Measurements from ENCODE around the gene MALAT1. TPM values are rescaled to one million over a fixed set of nuclear protein-coding genes. Genes with fewer than 3 reads are reported as not detected.

MALAT1 gene
- total RNA-seq, 2 experiments from 2014 or later, result 3,446 to 5,974 TPM

GRCh38 chr11:65468874-65469333 is 29.9 kb upstream of the MALAT1 start:
- Histone ChIP-seq H3K9me2 (ENCODE audit: insufficient read depth, low read length) (no peaks in the 10 kb centered on the region), H3K36me3 (ENCODE audit: insufficient read depth, low read length) (no peaks in the 10 kb centered on the region), H3K4me3 (ENCODE audit: low read depth, low read length, poor library complexity, severe bottlenecking) (no peak overlapping the region), H3K4me1 (ENCODE audit: insufficient read depth, low read length, poor library complexity, severe bottlenecking) (peaks cover 40% of the 10 kb centered on the region), H3K79me2 (ENCODE audit: insufficient read depth, low read depth, low read length) (peaks cover 5% of the 10 kb centered on the region; the same call in 1 of the 2 replicates), H3K4me2 (ENCODE audit: low read length) (peak overlapping the region; percentile 0; the same call in 1 of the 2 replicates), H3K27ac (ENCODE audit: low read depth, low read length, poor library complexity, severe bottlenecking) (no peak overlapping the region), H2AFZ (ENCODE audit: low read length) (no peak overlapping the region), H3K9me3 (ENCODE audit: low read length) (no peaks in the 10 kb centered on the region), H4K20me1 (ENCODE audit: insufficient read depth, low read length) (no peaks in the 10 kb centered on the region)
- ChIA-PET POLR2A (interaction anchor here (0.5 to 1.2 kb wide), 8 partner anchors 8 to 44 kb away, joined by 3 to 5 read pairs (median 4); no protein-coding TSS in a partner anchor), CTCF (ENCODE audit: unreplicated experiment) (interaction anchor here (0.6 to 1.2 kb wide), 6 partner anchors 9 to 56 kb away, joined by 3 to 6 read pairs (median 4); no protein-coding TSS in a partner anchor)
- intact Hi-C loops (cut with micrococcal nuclease; ENCODE audit: unreplicated experiment), result loop anchor here (1.0 kb wide), 3 partner anchors 53 to 103 kb away; partner anchors contain the start of gene SLC25A45
- no TSS peak for BruUV-seq (replicated peaks)
- DNase-seq (ENCODE audit: low spot score), result peak; percentile 83
- TF ChIP-seq EZH2phosphoT487 (IDR thresholded peaks at IDR 0.05; ENCODE audit: borderline replicate concordance, low read depth, low read length) (no peak), CTCF (conservative IDR thresholded peaks at IDR 0.05; ENCODE audit: low read length) (peak; percentile 89)

- Histone ChIP-seq H4K20me1 (ENCODE audit: insufficient read depth, low read length) (no peaks in the 10 kb centered on the region), H3K4me3 (ENCODE audit: low read depth, low read length, poor library complexity, severe bottlenecking) (no peak overlapping the region), H3K79me2 (ENCODE audit: insufficient read depth, low read depth, low read length) (peaks cover 5% of the 10 kb centered on the region; the same call in 1 of the 2 replicates), H3K36me3 (ENCODE audit: insufficient read depth, low read length) (no peaks in the 10 kb centered on the region), H3K27ac (ENCODE audit: low read depth, low read length, poor library complexity, severe bottlenecking) (no peak overlapping the region), H3K4me2 (ENCODE audit: low read length) (0 out of 2 replicates have a peak overlapping the region, but pooled peaks have one; percentile 14), H2AFZ (ENCODE audit: low read length) (no peak overlapping the region), H3K9me3 (ENCODE audit: low read length) (no peaks in the 10 kb centered on the region), H3K9me2 (ENCODE audit: insufficient read depth, low read length) (no peaks in the 10 kb centered on the region), H3K4me1 (ENCODE audit: insufficient read depth, low read length, poor library complexity, severe bottlenecking) (peaks cover 36% of the 10 kb centered on the region)
- no peak for DNase-seq (ENCODE audit: low spot score)
- intact Hi-C loops (cut with micrococcal nuclease; ENCODE audit: unreplicated experiment), result loop anchor here (1.0 kb wide), 1 partner anchor 40 kb away; no protein-coding TSS in a partner anchor
- TF ChIP-seq CTCF (conservative IDR thresholded peaks at IDR 0.05; ENCODE audit: low read length) (no peak), EZH2phosphoT487 (IDR thresholded peaks at IDR 0.05; ENCODE audit: borderline replicate concordance, low read depth, low read length) (no peak)
- ChIA-PET CTCF (ENCODE audit: unreplicated experiment) (interaction anchor here (0.7 to 1.4 kb wide), 2 partner anchors 28 to 50 kb away, joined by 3 to 4 read pairs; partner anchors contain the start of gene MALAT1), POLR2A (interaction anchor here (0.5 to 1.0 kb wide), 2 partner anchors 11 to 28 kb away, joined by 3 read pairs; no protein-coding TSS in a partner anchor)
- no TSS peak for BruUV-seq (replicated peaks)
Measured at GRCh38 chr11:65470433-65471049, 28.3 kb upstream of the MALAT1 start.

All from OCI-LY7 (cell line).